HFFc6 (cell line): ENCODE measurements around the gene SERPIND1. TPM values are rescaled to one million over a fixed set of nuclear protein-coding genes. Genes with fewer than 3 reads are reported as not detected.
A peak's percentile ranks its signal among the peaks of the same experiment; 100 is the strongest.

Source experiments
- DNase-seq: peaks from one replicate; pipeline ENCODE4 v3.0.0-alpha.2; 2018
- H3K27ac Mint-ChIP-seq: 2 replicates; pipeline ENCODE4 v1.8.0; 2020; ENCODE audit warnings: mild to moderate bottlenecking, mixed read lengths
- H3K27me3 Mint-ChIP-seq: 2 replicates; pipeline ENCODE4 v1.8.0; 2021; ENCODE audit warnings: mild to moderate bottlenecking, moderate library complexity, mixed read lengths; ENCODE audit not compliant: insufficient read depth
- H3K36me3 Mint-ChIP-seq: 2 replicates; pipeline ENCODE4 v1.8.0; 2021; ENCODE audit warnings: low read depth, mixed read lengths
- H3K4me1 Mint-ChIP-seq: 2 replicates; pipeline ENCODE4 v1.8.0; 2020; ENCODE audit warnings: low read depth, mixed read lengths
- H3K4me3 Mint-ChIP-seq: 2 replicates; pipeline ENCODE4 v1.8.0; 2020; ENCODE audit warnings: mild to moderate bottlenecking, moderate library complexity, mixed read lengths
- H3K9me3 Mint-ChIP-seq: 2 replicates; pipeline ENCODE4 v1.8.0; 2020; ENCODE audit warnings: mild to moderate bottlenecking, mixed read lengths
- total RNA-seq, 6 experiments: library from RNA; stranded (reverse); fragmentation: NEBNext Ultra II Directional; extraction: Animal tissue kit (Norgen Biotek cat#: 25700); gene quantifications; 2 replicates in 1 of 6; 3 replicates in 5 of 6; pipeline ENCODE4 v1.2.3, GENCODE V29; 2021
- TF ChIP-seq, protein P1 (sequence below): fragments of 200-600 bp; sonication (generic); IDR thresholded peaks from 2 replicates; pipeline ENCODE4 v1.5.0; 2021; ENCODE audit warnings: antibody characterized with exemption, mild to moderate bottlenecking

SERPIND1 gene
- total RNA-seq, 6 experiments from 2014 or later, result 0.07 to 0.19 (median 0.11) TPM; not detected in 1

DNA sequence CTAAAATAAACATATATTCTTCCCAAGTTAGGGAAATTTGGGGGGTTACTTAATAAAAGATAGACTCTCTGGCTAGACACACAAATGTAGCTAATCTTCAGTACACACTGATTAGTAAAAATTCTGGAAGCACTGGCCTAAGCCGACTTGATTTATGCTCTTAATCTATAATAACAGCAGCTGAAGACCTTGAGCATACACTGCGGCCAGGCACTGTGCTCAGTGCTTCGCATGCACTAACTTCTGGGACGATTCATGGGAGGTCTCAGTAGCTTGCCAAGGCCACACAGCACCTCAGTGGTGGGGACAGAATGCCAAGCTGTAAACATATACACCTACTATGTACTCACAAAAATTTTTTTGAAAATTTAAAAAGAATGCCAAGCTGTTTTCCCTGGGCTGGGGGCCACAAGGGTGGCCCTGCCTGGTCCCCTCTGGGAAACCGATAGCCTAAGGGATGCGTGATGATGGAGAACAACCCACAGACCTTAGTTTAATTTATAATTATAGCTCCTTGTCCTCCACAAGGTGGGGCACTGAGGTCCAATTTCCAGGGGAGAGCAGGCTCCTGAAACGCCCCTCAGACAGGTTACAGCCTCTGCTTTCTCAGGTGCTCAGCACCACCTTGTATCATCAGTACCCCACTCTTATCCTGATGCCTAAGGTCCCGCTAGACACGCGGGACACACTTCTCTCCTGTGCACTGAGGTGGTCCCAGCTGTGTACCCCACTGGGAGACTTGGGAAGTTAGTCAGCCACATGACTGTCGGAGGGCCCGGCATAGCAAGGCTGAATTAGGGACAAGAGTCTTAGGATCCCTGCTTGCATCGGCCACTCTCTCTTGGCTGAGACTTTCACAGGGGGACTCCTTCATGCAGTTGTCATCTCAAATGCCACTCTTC, 20.1 kb downstream of the SERPIND1 start:
- H3K27ac Mint-ChIP-seq, result peak overlapping the region; percentile 95
- peaks cover 42% of the 10 kb centered on the region for H3K36me3 Mint-ChIP-seq

DNA sequence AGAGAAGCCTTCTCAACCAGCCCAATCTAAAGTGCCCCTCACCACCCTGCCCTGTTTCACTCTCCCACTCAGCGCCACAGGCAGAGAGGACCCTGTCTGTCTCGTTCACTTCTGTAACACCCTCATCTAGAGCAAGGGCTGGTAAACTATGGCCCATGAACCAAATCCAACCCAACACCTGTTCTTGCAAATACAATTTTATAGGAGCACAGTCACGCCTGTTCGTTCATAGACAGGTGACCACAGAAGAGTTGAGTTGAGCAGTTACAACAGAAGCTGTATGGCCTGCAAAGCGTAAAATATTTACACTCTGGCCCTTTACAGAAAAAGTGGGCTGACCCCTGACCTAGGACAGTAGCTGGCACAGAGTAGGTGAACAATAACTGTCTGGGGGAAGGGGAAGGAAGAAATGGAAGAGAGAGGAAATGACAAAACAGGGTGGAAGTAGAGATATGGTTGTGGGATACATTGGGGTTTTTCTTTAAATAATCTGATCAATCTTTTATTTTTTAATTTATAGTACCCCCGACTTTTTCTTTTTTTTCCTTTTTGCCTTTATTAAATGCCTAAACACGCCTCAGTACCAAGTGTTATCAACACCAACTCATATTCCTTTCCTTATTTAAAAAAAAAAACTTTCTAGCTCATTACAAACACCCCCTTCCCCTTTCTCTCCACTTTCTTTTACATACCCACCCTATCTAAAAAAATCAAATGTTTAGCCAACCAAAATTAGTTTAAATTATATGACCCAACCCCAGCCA, 20.9 kb downstream of the SERPIND1 start:
- H3K4me3 Mint-ChIP-seq, result no peak overlapping the region
- DNase-seq, result no peak
- peaks cover 3% of the 10 kb centered on the region for H3K27me3 Mint-ChIP-seq
- TF ChIP-seq, protein P1, sequence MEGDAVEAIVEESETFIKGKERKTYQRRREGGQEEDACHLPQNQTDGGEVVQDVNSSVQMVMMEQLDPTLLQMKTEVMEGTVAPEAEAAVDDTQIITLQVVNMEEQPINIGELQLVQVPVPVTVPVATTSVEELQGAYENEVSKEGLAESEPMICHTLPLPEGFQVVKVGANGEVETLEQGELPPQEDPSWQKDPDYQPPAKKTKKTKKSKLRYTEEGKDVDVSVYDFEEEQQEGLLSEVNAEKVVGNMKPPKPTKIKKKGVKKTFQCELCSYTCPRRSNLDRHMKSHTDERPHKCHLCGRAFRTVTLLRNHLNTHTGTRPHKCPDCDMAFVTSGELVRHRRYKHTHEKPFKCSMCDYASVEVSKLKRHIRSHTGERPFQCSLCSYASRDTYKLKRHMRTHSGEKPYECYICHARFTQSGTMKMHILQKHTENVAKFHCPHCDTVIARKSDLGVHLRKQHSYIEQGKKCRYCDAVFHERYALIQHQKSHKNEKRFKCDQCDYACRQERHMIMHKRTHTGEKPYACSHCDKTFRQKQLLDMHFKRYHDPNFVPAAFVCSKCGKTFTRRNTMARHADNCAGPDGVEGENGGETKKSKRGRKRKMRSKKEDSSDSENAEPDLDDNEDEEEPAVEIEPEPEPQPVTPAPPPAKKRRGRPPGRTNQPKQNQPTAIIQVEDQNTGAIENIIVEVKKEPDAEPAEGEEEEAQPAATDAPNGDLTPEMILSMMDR, result no peak
- H3K9me3 Mint-ChIP-seq, result no peaks in the 10 kb centered on the region
- peaks cover 43% of the 10 kb centered on the region for H3K36me3 Mint-ChIP-seq
- peak overlapping the region; percentile 61 for H3K27ac Mint-ChIP-seq
- peaks cover 25% of the 10 kb centered on the region for H3K4me1 Mint-ChIP-seq

More for the DNA sequence above, 20.1 kb downstream of the SERPIND1 start:
- TF ChIP-seq, protein P1, result peak; percentile 28; the same call in 1 of the 2 replicates
- peaks cover 3% of the 10 kb centered on the region for H3K27me3 Mint-ChIP-seq
- peak overlapping the region; percentile 45; the same call in 1 of the 2 replicates for H3K4me3 Mint-ChIP-seq
- peaks cover 25% of the 10 kb centered on the region for H3K4me1 Mint-ChIP-seq
- H3K9me3 Mint-ChIP-seq, result no peaks in the 10 kb centered on the region
- DNase-seq, result no peak

DNA sequence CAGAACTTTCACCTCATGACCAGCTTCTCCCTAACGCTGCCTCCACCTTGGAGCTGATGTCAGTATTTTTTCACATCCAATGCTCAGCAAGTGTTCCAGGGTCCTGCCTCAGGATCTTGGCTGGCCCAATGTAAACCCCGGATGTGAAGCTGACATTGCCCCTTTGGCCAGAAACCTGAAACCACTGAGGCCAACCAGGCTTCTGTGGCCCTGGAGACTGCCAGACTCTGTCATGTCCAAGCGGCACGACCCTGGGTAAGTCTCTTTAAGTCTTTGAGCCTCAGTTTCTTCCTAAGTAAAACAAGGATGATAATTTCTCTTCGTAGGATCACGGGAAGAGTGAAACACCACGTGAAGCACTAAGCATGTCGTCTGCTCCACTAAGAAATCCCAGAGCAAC, 22.8 kb downstream of the SERPIND1 start:
- H3K27ac Mint-ChIP-seq, result no peak overlapping the region
- DNase-seq, result no peak
- H3K4me1 Mint-ChIP-seq, result peaks cover 25% of the 10 kb centered on the region
- peaks cover 3% of the 10 kb centered on the region for H3K27me3 Mint-ChIP-seq
- no peaks in the 10 kb centered on the region for H3K9me3 Mint-ChIP-seq
- H3K36me3 Mint-ChIP-seq, result peaks cover 43% of the 10 kb centered on the region
- TF ChIP-seq, protein P1, result no peak
- no peak overlapping the region for H3K4me3 Mint-ChIP-seq

DNA sequence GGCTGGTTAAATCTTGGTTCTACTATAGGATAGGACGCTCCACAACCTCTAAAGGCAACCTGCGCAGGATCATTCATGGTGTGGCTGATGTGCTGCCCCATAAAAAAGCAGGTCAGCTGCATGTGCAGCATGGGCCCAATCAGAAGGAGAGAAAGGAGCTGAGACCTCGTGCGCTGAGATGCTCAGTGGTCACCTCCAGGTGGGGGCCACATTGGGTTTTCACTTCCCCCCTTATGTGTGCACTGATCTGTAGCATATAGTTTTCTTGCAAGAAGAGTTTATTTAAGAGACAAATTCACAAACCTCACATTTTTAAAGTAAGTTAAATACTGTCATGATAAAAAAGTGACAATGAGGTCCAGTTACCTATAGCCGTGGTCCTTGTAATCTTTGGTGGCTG, 24.3 kb downstream of the SERPIND1 start:
- TF ChIP-seq, protein P1, result no peak
- Mint-ChIP-seq H3K36me3 (peaks cover 42% of the 10 kb centered on the region), H3K9me3 (no peaks in the 10 kb centered on the region), H3K27me3 (peaks cover 3% of the 10 kb centered on the region), H3K27ac (no peak overlapping the region), H3K4me3 (no peak overlapping the region), H3K4me1 (peaks cover 14% of the 10 kb centered on the region)
- no peak for DNase-seq

DNA sequence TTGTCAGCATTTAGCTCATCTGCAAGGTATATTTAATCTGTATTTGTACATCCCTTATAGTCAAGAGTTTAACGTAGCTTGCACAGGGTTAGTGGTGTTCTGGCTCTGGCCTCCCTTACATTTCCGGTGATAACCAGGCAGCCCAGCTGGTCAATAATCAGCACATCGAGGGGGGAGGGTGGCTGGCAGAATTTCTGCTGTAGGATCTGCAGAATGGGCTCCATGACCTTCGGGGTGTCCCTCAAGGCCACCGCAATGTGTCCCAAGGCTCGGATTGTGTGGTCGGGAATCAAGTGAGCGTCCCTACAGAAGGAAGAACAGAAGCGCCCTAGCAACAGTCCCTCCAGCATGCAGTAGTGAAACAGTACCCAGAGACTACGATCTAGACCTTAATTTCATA, 25.1 kb downstream of the SERPIND1 start:
- Mint-ChIP-seq H3K4me3 (no peak overlapping the region), H3K27ac (no peak overlapping the region), H3K9me3 (no peaks in the 10 kb centered on the region), H3K4me1 (peaks cover 6% of the 10 kb centered on the region), H3K36me3 (peaks cover 42% of the 10 kb centered on the region), H3K27me3 (peaks cover 3% of the 10 kb centered on the region)
- TF ChIP-seq, protein P1, result no peak
- DNase-seq, result no peak
